Measurements from ENCODE around the gene APOB. TPM values are rescaled to one million over a fixed set of nuclear protein-coding genes. Genes with fewer than 3 reads are reported as not detected.

The APOB gene
- total and polyA plus RNA-seq, 2 of the 13 experiments (the other 11 are each of a cell fraction or from before 2014, with no cell fraction given) = 1,569 to 2,515 TPM

DNA sequence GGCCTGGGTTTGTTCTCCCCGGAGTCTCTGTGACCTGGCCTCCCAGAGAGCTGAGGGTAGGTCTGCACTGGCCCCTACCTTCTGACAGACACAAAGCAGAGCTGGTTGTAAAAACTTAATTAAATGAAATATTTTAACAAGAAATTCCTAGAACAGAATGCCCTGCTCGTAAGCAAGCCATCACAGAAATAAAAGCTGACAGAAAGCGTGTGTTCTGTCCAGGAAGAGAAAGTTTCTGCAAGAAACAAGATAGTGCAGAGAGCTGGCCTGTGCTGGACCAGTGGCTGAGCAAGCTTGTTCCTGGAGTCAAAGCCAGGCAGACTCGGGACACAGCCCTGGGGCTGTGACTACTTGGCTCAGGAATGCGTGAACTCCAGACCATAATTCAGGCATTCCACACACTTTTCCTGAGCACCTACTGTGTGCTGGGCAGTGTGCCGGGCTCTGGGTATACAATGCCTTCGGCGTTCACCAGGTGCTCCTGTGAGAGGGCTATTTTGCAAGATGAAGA, 51.6 kb downstream of the APOB start:
- H2AFZ ChIP-seq (ENCODE audit: low read length) = no peak overlapping the region
- no peaks in the 10 kb centered on the region for H3K36me3 ChIP-seq (replicated peaks in 1 of 2; ENCODE audit: control insufficient read depth in 1 of 2, insufficient read depth in 2 of 2, low read length in 2 of 2)
- in situ Hi-C loops (cut with HindIII; ENCODE audit: extremely low pct_ligation_motif_present, low pct_unique_long_range_greater_than_20kb) = loop anchor here (25.0 kb wide), 1 partner anchor 605 kb away; no protein-coding TSS in a partner anchor
- ATAC-seq = no peak
- H3K4me3 ChIP-seq (replicated peaks in 1 of 3; ENCODE audit: insufficient read depth in 1 of 3, low read depth in 2 of 3, low read length in 3 of 3) = no peak overlapping the region
- TF ChIP-seq, protein P1, sequence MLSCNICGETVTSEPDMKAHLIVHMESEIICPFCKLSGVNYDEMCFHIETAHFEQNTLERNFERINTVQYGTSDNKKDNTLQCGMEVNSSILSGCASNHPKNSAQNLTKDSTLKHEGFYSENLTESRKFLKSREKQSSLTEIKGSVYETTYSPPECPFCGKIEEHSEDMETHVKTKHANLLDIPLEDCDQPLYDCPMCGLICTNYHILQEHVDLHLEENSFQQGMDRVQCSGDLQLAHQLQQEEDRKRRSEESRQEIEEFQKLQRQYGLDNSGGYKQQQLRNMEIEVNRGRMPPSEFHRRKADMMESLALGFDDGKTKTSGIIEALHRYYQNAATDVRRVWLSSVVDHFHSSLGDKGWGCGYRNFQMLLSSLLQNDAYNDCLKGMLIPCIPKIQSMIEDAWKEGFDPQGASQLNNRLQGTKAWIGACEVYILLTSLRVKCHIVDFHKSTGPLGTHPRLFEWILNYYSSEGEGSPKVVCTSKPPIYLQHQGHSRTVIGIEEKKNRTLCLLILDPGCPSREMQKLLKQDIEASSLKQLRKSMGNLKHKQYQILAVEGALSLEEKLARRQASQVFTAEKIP (CRISPR knock-in tag; IDR thresholded peaks at IDR 0.05; ENCODE audit: borderline replicate concordance) = no peak
- peak; percentile 97 for TF ChIP-seq ZKSCAN1 (IDR thresholded peaks at IDR 0.05; ENCODE audit: low read length)
- peak; percentile 28; the same call in 1 of the 2 replicates for TF ChIP-seq FOSL2 (CRISPR knock-in tag; IDR thresholded peaks at IDR 0.05)
- 30% methylated on average over 8 of the region's 8 CpGs for WGBS (ENCODE audit: low lambda C conversion rate)
- no peak overlapping the region for H3K27ac ChIP-seq (ENCODE audit: extremely low read length, insufficient read depth, low read length)
- CTCF ChIA-PET (ENCODE audit: low intra/inter-chr PET ratio, low total read pairs) = no interaction called here
- no peaks in the 10 kb centered on the region for H3K9me3 ChIP-seq (ENCODE audit: low read length)
- FAIRE-seq = no peak
- no peak for DNase-seq (ENCODE audit: low spot score)
- intact Hi-C loops (cut with micrococcal nuclease; ENCODE audit: unreplicated experiment) = no loop called here
- BruUV-seq (replicated peaks) = no TSS peak
- H3K4me1 ChIP-seq (ENCODE audit: insufficient read depth, low read length) = no peaks in the 10 kb centered on the region
- no peaks in the 10 kb centered on the region for H4K20me1 ChIP-seq (ENCODE audit: insufficient read depth, low read length)
- no peak overlapping the region for H3K4me2 ChIP-seq (ENCODE audit: low read depth, low read length)
- peaks cover 2 to 20% of the 10 kb centered on the region in 2 experiments; a peak in 3 of 5 replicates for H3K27me3 ChIP-seq (ENCODE audit: control insufficient read depth in 1 of 2, insufficient read depth in 2 of 2, low read length in 2 of 2)
- H3K79me2 ChIP-seq (ENCODE audit: insufficient read depth, low read length) = no peaks in the 10 kb centered on the region
- POLR2A ChIA-PET = no interaction called here
- H3K9ac ChIP-seq (ENCODE audit: insufficient read depth, low read depth, low read length) = no peak overlapping the region

DNA sequence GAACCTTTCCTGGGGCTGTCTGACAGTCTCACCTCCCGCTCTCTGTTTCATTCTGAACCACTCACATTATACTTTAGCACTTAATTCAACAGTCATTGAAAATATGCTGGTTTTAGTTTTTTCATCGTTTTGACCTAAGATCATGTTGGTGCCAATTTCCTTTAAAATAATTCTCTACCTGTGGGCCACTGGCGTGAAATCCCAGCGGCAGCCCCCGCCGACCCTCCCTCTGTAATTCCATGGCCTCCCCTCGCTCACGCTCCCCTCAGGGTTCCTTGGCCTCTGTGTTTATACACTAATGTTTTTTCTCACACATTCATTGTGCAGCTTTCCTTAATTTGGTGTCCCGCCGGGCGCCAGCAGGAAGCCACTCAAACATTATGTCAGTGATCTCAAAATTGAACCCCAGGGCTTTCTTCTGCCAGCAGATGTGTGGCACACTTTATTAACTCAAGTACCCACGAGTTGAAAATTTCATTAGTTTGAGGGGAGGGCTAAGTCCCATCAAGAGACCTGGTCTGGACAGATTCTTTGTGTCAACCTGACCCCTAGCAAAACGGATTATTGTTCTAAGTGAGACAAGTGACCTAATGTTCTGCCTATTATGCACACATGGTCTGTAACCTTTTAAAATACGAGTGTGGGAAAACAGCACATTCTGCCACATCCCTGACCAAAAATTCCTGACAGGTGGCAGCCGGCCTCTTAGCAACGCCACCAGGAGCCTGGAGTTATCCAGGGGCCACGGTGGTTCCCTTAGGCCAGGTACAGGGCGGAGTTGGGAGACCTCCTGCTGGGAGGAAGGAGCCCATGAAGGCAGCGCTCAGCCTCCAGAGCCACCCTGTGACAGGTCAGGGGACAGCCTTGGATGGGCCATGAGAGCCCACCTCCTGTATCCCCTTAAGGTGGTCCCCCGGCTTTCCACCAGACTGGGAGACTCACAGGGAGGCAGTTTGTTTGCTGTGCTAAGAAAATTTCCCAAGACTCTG, 53.1 kb downstream of the APOB start:
- no peak for ATAC-seq
- Histone ChIP-seq H3K36me3 (replicated peaks in 1 of 2; ENCODE audit: control insufficient read depth in 1 of 2, insufficient read depth in 2 of 2, low read length in 2 of 2) (no peaks in the 10 kb centered on the region), H3K4me2 (ENCODE audit: low read depth, low read length) (no peak overlapping the region), H3K27ac (ENCODE audit: extremely low read length, insufficient read depth, low read length) (no peak overlapping the region), H3K27me3 (ENCODE audit: control insufficient read depth in 1 of 2, insufficient read depth in 2 of 2, low read length in 2 of 2) (peaks cover 2 to 20% of the 10 kb centered on the region in 2 experiments; a peak in 3 of 5 replicates), H3K79me2 (ENCODE audit: insufficient read depth, low read length) (no peaks in the 10 kb centered on the region), H3K4me1 (ENCODE audit: insufficient read depth, low read length) (no peaks in the 10 kb centered on the region), H3K9me3 (ENCODE audit: low read length) (no peaks in the 10 kb centered on the region), H3K4me3 (replicated peaks in 1 of 3; ENCODE audit: insufficient read depth in 1 of 3, low read depth in 2 of 3, low read length in 3 of 3) (no peak overlapping the region), H4K20me1 (ENCODE audit: insufficient read depth, low read length) (no peaks in the 10 kb centered on the region), H3K9ac (ENCODE audit: insufficient read depth, low read depth, low read length) (no peak overlapping the region), H2AFZ (ENCODE audit: low read length) (no peak overlapping the region)
- 39% methylated on average over 18 of the region's 20 CpGs for WGBS (ENCODE audit: low lambda C conversion rate)
- in situ Hi-C loops (cut with HindIII; ENCODE audit: extremely low pct_ligation_motif_present, low pct_unique_long_range_greater_than_20kb) = loop anchor here (25.0 kb wide), 1 partner anchor 603 kb away; no protein-coding TSS in a partner anchor
- intact Hi-C loops (cut with micrococcal nuclease; ENCODE audit: unreplicated experiment) = no loop called here
- no peak for DNase-seq (ENCODE audit: low spot score)
- ChIA-PET CTCF (ENCODE audit: low intra/inter-chr PET ratio, low total read pairs) (no interaction called here), POLR2A (no interaction called here)
- FAIRE-seq = no peak
- no TSS peak for BruUV-seq (replicated peaks)
- TF ChIP-seq NR3C1 (CRISPR knock-in tag; IDR thresholded peaks at IDR 0.05) = no peak
- TF ChIP-seq, protein P2, sequence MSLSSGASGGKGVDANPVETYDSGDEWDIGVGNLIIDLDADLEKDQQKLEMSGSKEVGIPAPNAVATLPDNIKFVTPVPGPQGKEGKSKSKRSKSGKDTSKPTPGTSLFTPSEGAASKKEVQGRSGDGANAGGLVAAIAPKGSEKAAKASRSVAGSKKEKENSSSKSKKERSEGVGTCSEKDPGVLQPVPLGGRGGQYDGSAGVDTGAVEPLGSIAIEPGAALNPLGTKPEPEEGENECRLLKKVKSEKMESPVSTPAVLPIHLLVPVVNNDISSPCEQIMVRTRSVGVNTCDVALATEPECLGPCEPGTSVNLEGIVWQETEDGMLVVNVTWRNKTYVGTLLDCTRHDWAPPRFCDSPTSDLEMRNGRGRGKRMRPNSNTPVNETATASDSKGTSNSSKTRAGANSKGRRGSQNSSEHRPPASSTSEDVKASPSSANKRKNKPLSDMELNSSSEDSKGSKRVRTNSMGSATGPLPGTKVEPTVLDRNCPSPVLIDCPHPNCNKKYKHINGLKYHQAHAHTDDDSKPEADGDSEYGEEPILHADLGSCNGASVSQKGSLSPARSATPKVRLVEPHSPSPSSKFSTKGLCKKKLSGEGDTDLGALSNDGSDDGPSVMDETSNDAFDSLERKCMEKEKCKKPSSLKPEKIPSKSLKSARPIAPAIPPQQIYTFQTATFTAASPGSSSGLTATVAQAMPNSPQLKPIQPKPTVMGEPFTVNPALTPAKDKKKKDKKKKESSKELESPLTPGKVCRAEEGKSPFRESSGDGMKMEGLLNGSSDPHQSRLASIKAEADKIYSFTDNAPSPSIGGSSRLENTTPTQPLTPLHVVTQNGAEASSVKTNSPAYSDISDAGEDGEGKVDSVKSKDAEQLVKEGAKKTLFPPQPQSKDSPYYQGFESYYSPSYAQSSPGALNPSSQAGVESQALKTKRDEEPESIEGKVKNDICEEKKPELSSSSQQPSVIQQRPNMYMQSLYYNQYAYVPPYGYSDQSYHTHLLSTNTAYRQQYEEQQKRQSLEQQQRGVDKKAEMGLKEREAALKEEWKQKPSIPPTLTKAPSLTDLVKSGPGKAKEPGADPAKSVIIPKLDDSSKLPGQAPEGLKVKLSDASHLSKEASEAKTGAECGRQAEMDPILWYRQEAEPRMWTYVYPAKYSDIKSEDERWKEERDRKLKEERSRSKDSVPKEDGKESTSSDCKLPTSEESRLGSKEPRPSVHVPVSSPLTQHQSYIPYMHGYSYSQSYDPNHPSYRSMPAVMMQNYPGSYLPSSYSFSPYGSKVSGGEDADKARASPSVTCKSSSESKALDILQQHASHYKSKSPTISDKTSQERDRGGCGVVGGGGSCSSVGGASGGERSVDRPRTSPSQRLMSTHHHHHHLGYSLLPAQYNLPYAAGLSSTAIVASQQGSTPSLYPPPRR (CRISPR knock-in tag; IDR thresholded peaks at IDR 0.05; ENCODE audit: borderline replicate concordance) = no peak
- no peak for TF ChIP-seq SMC3 (IDR thresholded peaks at IDR 0.05; ENCODE audit: low read length)
- TF ChIP-seq ZBTB42 (CRISPR knock-in tag; IDR thresholded peaks at IDR 0.05) = no peak
- TF ChIP-seq, protein P3, sequence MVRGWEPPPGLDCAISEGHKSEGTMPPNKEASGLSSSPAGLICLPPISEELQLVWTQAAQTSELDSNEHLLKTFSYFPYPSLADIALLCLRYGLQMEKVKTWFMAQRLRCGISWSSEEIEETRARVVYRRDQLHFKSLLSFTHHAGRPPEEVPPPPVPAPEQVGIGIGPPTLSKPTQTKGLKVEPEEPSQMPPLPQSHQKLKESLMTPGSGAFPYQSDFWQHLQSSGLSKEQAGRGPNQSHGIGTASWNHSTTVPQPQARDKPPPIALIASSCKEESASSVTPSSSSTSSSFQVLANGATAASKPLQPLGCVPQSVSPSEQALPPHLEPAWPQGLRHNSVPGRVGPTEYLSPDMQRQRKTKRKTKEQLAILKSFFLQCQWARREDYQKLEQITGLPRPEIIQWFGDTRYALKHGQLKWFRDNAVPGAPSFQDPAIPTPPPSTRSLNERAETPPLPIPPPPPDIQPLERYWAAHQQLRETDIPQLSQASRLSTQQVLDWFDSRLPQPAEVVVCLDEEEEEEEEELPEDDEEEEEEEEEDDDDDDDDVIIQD (CRISPR knock-in tag; IDR thresholded peaks at IDR 0.05; ENCODE audit: low read depth) = no peak

All from HepG2 (cell line).